GM18909 (cell line): ENCODE data around the gene ARHGAP24.
"Not testable (repeated sequence)": the region's sequence is repeated elsewhere in the genome, so short reads cannot be mapped to it uniquely, and the experiment has no call there.

Source experiments
- ATAC-seq: cut with Tn5 transposase; IDR thresholded peaks from one replicate; pipeline ENCODE4 v1.9.1; 2021; ENCODE audit warnings: mild to moderate bottlenecking; ENCODE audit not compliant: unreplicated experiment, poor library complexity

ARHGAP24 gene

GRCh38 chr4:85932500-85933290, 457.7 kb downstream of the ARHGAP24 start:
- ATAC-seq, result no peak

- ATAC-seq, result no peak
Observed at GRCh38 chr4:85933291-85933640, 458.3 kb downstream of the ARHGAP24 start.

GRCh38 chr4:85937507-85937906, 462.6 kb downstream of the ARHGAP24 start:
- no peak for ATAC-seq

GRCh38 chr4:85938062-85938461, 463.1 kb downstream of the ARHGAP24 start:
- ATAC-seq, result no peak

GRCh38 chr4:85938902-85939301, 464.0 kb downstream of the ARHGAP24 start:
- ATAC-seq, result no peak

GRCh38 chr4:85939595-85939994, 464.6 kb downstream of the ARHGAP24 start:
- no peak for ATAC-seq

- no peak for ATAC-seq
Observed at GRCh38 chr4:85940151-85940550, 465.2 kb downstream of the ARHGAP24 start.

GRCh38 chr4:85942107-85942506, 467.2 kb downstream of the ARHGAP24 start:
- ATAC-seq, result no peak

- ATAC-seq, result no peak
Observed at GRCh38 chr4:85946821-85947220, 471.9 kb downstream of the ARHGAP24 start.

- no peak for ATAC-seq
Observed at GRCh38 chr4:85951099-85951498, 476.1 kb downstream of the ARHGAP24 start.

- no peak for ATAC-seq
Observed at GRCh38 chr4:85952528-85952927, 477.6 kb downstream of the ARHGAP24 start.

GRCh38 chr4:85952972-85953650, 478.2 kb downstream of the ARHGAP24 start:
- no peak for ATAC-seq

- no peak for ATAC-seq
Observed at GRCh38 chr4:85953651-85954018, 478.7 kb downstream of the ARHGAP24 start.

GRCh38 chr4:85955620-85956292, 480.8 kb downstream of the ARHGAP24 start:
- no peak for ATAC-seq

- no peak for ATAC-seq
Observed at GRCh38 chr4:85956293-85956945, 481.5 kb downstream of the ARHGAP24 start.

GRCh38 chr4:85961887-85962286, 486.9 kb downstream of the ARHGAP24 start:
- no peak for ATAC-seq

GRCh38 chr4:85963231-85963630, 488.3 kb downstream of the ARHGAP24 start:
- no peak for ATAC-seq

- no peak for ATAC-seq
Observed at GRCh38 chr4:85964298-85964697, 489.3 kb downstream of the ARHGAP24 start.

- not testable (repeated sequence) for ATAC-seq
Observed at GRCh38 chr4:85965017-85965416, 490.1 kb downstream of the ARHGAP24 start.

GRCh38 chr4:85965529-85965928, 490.6 kb downstream of the ARHGAP24 start:
- no peak for ATAC-seq

- no peak for ATAC-seq
Observed at GRCh38 chr4:85966373-85966772, 491.4 kb downstream of the ARHGAP24 start.
